Measurements from ENCODE around the gene TTPAL.

GRCh38 chr20:44447827-44448419, 27.8 kb upstream of the TTPAL start:
- TF ChIP-seq ZNF384 (IDR thresholded peaks at IDR 0.05) (no peak), NFRKB (IDR thresholded peaks at IDR 0.05) (no peak), PKNOX1 (IDR thresholded peaks at IDR 0.05) (no peak), L3MBTL2 (conservative IDR thresholded peaks at IDR 0.05) (no peak), TARDBP (IDR thresholded peaks at IDR 0.05) (no peak), FOXA1 (IDR thresholded peaks at IDR 0.05) (no peak), LEF1 (IDR thresholded peaks at IDR 0.05; ENCODE audit: borderline replicate concordance) (no peak), ARNT (IDR thresholded peaks at IDR 0.05) (no peak), SUZ12 (IDR thresholded peaks at IDR 0.05) (no peak), ELF4 (IDR thresholded peaks at IDR 0.05) (no peak), FOXM1 (IDR thresholded peaks at IDR 0.05; ENCODE audit: borderline replicate concordance) (no peak)

All from HEK293T (cell line).